22Rv1 (cell line): ENCODE results near the gene ZNRF1.

Experiments used
- ZFX ChIP-seq: fragments of 450-650 bp; IDR thresholded peaks from 2 replicates; pipeline ENCODE4 v1.6.1; 2017; ENCODE audit warnings: antibody characterized with exemption, borderline replicate concordance
- TF ChIP-seq, protein P1 (sequence below): fragments of 450-650 bp; IDR thresholded peaks from 2 replicates; pipeline ENCODE4 v1.5.1; 2017; ENCODE audit warnings: mild to moderate bottlenecking

DNA sequence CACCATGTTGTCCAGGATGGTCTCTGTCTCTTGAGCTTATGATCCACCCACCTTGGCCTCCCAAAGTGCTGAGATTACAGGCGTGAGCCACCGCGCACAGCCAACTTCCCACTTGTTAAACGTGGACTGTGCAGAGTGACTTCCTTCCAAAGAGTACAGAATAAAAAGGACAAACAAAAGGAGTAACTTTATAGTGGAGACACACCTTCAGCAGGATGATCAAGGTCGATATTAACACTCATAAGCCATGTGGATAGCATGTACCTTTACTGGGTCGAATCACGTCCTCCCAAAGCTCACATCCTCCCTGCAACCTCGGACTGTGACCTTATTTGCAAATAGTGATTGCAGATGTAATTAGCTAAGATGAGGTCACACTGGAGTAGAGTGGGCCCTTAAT is 139.4 kb downstream of the ZNRF1 start:
- TF ChIP-seq, protein P1, sequence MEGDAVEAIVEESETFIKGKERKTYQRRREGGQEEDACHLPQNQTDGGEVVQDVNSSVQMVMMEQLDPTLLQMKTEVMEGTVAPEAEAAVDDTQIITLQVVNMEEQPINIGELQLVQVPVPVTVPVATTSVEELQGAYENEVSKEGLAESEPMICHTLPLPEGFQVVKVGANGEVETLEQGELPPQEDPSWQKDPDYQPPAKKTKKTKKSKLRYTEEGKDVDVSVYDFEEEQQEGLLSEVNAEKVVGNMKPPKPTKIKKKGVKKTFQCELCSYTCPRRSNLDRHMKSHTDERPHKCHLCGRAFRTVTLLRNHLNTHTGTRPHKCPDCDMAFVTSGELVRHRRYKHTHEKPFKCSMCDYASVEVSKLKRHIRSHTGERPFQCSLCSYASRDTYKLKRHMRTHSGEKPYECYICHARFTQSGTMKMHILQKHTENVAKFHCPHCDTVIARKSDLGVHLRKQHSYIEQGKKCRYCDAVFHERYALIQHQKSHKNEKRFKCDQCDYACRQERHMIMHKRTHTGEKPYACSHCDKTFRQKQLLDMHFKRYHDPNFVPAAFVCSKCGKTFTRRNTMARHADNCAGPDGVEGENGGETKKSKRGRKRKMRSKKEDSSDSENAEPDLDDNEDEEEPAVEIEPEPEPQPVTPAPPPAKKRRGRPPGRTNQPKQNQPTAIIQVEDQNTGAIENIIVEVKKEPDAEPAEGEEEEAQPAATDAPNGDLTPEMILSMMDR, result no peak
- no peak for TF ChIP-seq ZFX
